Body of pancreas (tissue), 4 donors: ENCODE measurements around the gene OTP. TPM values are rescaled to one million over a fixed set of nuclear protein-coding genes. Genes with fewer than 3 reads are reported as not detected.

Source experiments
- ATAC-seq: fragments of 150-250 bp; one replicate; pipeline ENCODE4 v1.9.1; 2016
- DNase-seq, 4 donors: peaks; one replicate each; pipeline ENCODE4 v3.0.0-alpha.2; 2019
- H3K27ac ChIP-seq, 4 donors: fragments of 200-600 bp; sonication (generic); 1 replicate in 3 of 4; 2 replicates in 1 of 4; pipeline versions ENCODE4 v1.5.1 to v1.6.1; 2016 to 2019; ENCODE audit warnings: mild to moderate bottlenecking in 1 of 4, mixed read lengths in 1 of 4, moderate library complexity in 1 of 4
- H3K27me3 ChIP-seq, 2 donors: fragments of 200-600 bp; sonication (generic); one replicate each; pipeline ENCODE4 v1.6.0; 2016; ENCODE audit warnings: mild to moderate bottlenecking in 1 of 2
- H3K36me3 ChIP-seq, 2 donors: fragments of 200-600 bp; sonication (generic); replicated peaks in 1 of 2; 2 replicates each; pipeline ENCODE4 v1.5.1; 2016; ENCODE audit warnings: low read depth in 2 of 2; ENCODE audit not compliant: insufficient read depth in 1 of 2
- H3K4me1 ChIP-seq: fragments of 200-600 bp; sonication (generic); one replicate; pipeline ENCODE4 v1.6.0; 2016
- H3K4me3 ChIP-seq, 2 donors: fragments of 200-600 bp; sonication (generic); 1 replicate in 1 of 2; 2 replicates in 1 of 2; pipeline ENCODE4 v1.5.1; 2016 to 2019
- H3K9me3 ChIP-seq, 3 donors: fragments of 200-600 bp; sonication (generic); 1 replicate in 2 of 3; 2 replicates in 1 of 3; pipeline ENCODE4 v1.5.1; 2016
- POLR2A ChIP-seq, 3 donors: fragments of 450-650 bp; IDR thresholded peaks; one replicate each; pipeline ENCODE4 v1.6.1; 2016; ENCODE audit warnings: antibody characterized with exemption in 3 of 3, mild to moderate bottlenecking in 2 of 3
- WGBS, 2 donors: methylation state at CpG; one replicate each; pipeline ENCODE4 v1.1.5; 2017; 5-methylcytosine and 5-hydroxymethylcytosine counted together
- intact Hi-C: fragments of 100-400 bp; cut with DNase I; formaldehyde crosslinking; loops from one replicate; pipeline ENCODE4 v1.15.1; 2023
- total RNA-seq, 2 donors: library from RNA; depleted of rRNA; stranded (reverse); fragments of >200 nt; gene quantifications; one replicate each; pipeline ENCODE4 v1.1.0, GENCODE V29; 2016
- TF ChIP-seq, protein P1 (sequence below), 7 experiments: fragments of 450-650 bp in 4 of 7; fragments of 200-600 bp in 3 of 7; sonication (generic) in 3 of 7; IDR thresholded peaks; one replicate each; pipeline ENCODE4 v1.5.1; 2016 to 2019; ENCODE audit warnings: antibody characterized with exemption in 7 of 7

The OTP gene
- total RNA-seq, 2 donors from 2014 or later = not detected

DNA sequence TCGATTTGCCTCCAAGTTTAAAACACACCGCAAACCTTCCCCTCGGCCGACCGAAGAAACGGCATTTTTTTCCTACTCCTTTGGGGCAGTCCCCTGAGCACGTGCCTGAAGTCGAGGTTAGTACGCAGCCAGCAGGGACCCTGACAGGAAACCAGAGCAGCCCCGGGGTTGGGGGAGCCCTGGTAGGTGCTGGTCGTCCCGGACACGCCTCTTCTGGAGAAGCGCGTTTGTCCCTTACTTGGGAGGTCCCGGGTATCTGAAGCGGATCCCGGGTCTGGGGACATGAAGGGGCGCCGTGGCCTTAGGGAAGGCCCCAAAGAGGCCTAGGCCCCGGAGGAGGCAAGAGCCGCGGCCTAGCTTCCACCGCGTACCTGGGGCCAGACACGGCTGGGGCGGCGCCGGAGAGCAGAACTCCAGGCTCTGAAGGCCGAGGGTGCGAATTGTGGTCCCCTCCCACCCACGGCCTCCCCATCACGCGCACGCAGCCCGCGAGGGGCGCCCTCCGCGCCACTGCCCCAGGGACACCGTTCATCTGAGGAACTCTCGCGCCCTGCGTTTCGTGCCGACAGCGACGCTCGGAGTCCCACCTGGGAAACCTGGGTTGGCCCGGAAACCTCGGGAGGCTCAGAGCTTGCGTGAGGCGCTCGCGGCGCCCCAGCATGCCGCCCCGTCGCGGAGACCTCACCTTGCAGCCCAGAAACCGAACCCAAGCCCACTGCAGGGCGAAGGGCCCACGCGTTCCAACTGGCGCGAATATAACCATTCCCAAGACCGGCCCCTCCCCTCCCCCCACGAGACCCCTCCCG is 10.4 kb downstream of the OTP start:
- 9 to 20% methylated on average over 20 to 66 of the region's 69 CpGs for WGBS, 2 donors
- Histone ChIP-seq H3K27me3 (peaks cover 7 to 42% of the 10 kb centered on the region in 2 donors), H3K27ac (no peak overlapping the region), H3K4me1 (peaks cover 27% of the 10 kb centered on the region), H3K9me3 (no peaks in the 10 kb centered on the region), H3K4me3 (no peak overlapping the region), H3K36me3 (no peaks in the 10 kb centered on the region)
- intact Hi-C loops = no loop called here
- TF ChIP-seq, protein P1, sequence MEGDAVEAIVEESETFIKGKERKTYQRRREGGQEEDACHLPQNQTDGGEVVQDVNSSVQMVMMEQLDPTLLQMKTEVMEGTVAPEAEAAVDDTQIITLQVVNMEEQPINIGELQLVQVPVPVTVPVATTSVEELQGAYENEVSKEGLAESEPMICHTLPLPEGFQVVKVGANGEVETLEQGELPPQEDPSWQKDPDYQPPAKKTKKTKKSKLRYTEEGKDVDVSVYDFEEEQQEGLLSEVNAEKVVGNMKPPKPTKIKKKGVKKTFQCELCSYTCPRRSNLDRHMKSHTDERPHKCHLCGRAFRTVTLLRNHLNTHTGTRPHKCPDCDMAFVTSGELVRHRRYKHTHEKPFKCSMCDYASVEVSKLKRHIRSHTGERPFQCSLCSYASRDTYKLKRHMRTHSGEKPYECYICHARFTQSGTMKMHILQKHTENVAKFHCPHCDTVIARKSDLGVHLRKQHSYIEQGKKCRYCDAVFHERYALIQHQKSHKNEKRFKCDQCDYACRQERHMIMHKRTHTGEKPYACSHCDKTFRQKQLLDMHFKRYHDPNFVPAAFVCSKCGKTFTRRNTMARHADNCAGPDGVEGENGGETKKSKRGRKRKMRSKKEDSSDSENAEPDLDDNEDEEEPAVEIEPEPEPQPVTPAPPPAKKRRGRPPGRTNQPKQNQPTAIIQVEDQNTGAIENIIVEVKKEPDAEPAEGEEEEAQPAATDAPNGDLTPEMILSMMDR (IDR thresholded peaks at IDR 0.05) = no peak
- no peak for TF ChIP-seq POLR2A (IDR thresholded peaks at IDR 0.05)
- ATAC-seq (no peak), DNase-seq (no peak)

DNA sequence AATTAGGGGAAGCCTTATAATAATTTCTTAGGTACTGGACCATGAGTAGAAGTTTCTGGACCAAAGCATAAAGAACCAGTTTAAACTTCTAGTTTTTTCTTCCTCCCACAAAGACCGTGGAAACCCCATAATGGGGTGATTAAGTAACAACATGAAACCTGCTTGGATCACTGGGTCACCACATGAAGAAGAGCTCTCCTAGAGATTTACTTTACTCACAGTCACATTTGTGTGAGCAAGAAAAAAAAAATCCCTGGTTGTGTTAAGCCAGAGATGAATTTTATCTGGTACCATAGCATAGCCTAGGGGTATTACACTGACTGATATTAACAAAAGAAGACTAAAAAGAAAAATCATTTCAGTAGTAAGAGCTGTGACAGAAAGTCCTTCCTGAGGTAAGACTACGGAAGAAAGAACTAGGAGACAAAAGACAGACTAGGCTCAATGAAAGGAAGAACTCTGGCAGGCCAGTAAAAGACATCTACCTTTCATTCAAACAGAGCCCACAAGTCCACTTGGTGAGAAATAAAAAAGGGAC is 15.2 kb downstream of the OTP start:
- intact Hi-C loops = no loop called here

DNA sequence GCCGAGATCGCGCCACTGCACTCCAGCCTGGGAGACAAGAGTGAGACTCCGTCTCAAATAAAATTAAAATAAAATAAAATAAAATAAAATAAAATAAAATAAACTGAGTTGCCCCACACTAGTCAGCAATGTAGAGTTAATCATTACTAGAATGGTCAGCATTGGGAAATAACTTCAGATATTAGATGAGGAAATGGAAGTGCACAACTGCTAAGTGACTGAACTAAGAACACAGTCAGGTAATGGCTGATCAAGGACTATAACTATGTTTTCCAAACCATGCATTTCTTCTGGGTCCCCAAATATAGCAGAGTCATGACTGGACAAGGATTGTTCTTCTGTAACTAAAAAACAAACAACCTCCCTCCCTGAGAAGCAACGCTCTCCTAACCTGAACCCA is 17.1 kb downstream of the OTP start:
- no peak for TF ChIP-seq POLR2A (IDR thresholded peaks at IDR 0.05)
- TF ChIP-seq, protein P1 (IDR thresholded peaks at IDR 0.05) = no peak

More for the DNA sequence above, 15.2 kb downstream of the OTP start:
- Histone ChIP-seq H3K27me3 (peaks cover 5 to 6% of the 10 kb centered on the region in 2 donors), H3K9me3 (no peaks in the 10 kb centered on the region), H3K4me3 (no peak overlapping the region), H3K4me1 (no peaks in the 10 kb centered on the region), H3K27ac (no peak overlapping the region), H3K36me3 (no peaks in the 10 kb centered on the region)
- no peak for TF ChIP-seq POLR2A (IDR thresholded peaks at IDR 0.05)
- TF ChIP-seq, protein P1 (IDR thresholded peaks at IDR 0.05) = no peak
- 56 to 62% methylated on average over 2 of the region's 2 CpGs for WGBS, 2 donors
- DNase-seq (no peak), ATAC-seq (no peak)

DNA sequence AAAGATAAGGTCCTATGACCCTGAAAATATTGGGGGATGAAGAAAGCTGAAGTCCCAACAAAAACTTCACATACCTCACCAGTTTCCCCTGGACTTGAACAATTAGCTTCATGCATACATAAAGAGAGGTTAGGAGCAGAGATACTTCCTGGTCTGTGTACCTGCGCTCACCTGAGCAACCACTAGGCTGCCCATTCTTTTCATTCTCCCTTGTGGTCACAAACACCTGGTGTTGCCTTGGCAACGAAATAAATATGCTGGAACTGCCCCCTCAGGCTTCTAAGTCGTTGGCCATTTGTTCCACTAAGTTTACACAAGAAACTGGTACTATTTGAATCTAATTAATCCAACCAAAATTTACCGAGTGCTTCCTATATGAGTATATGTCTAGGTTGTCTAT is 18.1 kb downstream of the OTP start:
- TF ChIP-seq, protein P1 (IDR thresholded peaks at IDR 0.05) = peak in 4 of 7 experiments; percentile 12 to 32 (median 20)
- TF ChIP-seq POLR2A (IDR thresholded peaks at IDR 0.05) = no peak
- ATAC-seq (no peak), DNase-seq (peak in 2 of 4 donors; percentile 25 to 33)
- Histone ChIP-seq H3K4me1 (no peaks in the 10 kb centered on the region), H3K4me3 (no peak overlapping the region), H3K27ac (no peak overlapping the region), H3K36me3 (no peaks in the 10 kb centered on the region), H3K27me3 (no peaks in the 10 kb centered on the region), H3K9me3 (no peaks in the 10 kb centered on the region)
- 18 to 23% methylated on average over 4 of the region's 4 CpGs for WGBS, 2 donors
- intact Hi-C loops = no loop called here

More for the DNA sequence above, 17.1 kb downstream of the OTP start:
- Histone ChIP-seq H3K27me3 (no peaks in the 10 kb centered on the region), H3K27ac (no peak overlapping the region), H3K4me3 (no peak overlapping the region), H3K4me1 (no peaks in the 10 kb centered on the region), H3K9me3 (no peaks in the 10 kb centered on the region), H3K36me3 (no peaks in the 10 kb centered on the region)
- intact Hi-C loops = no loop called here
- ATAC-seq = no peak
- no peak for DNase-seq
- 88 to 90% methylated on average over 5 of the region's 5 CpGs for WGBS, 2 donors
